GM12878 (cell line): ENCODE results near the gene ST3GAL5. TPM values are rescaled to one million over a fixed set of nuclear protein-coding genes. Genes with fewer than 3 reads are reported as not detected.

ENCODE experiments used
- ATAC-seq: fragments of 200-7000 bp; cut with Tn5 transposase; 3 replicates; pipeline ENCODE4 v1.9.1; 2020; ENCODE audit warnings: mild to moderate bottlenecking, moderate library complexity
- BruUV-seq: library from RNA; stranded (reverse); fragments of 400-500 nt; replicated peaks from 2 replicates; lab custom pipeline; 2021; lab: Mats Ljungman, UMichigan
- CTCF ChIA-PET: fragments of 300-600 bp; sonication (Branson Sonifier 250); formaldehyde crosslinking; extraction: SDS; loops from one replicate; lab custom pipeline; 2021; ENCODE audit warnings: inconsistent platforms; lab: Yijun Ruan, JAX
- POLR2A ChIA-PET: fragments of 350-600 bp; formaldehyde crosslinking; extraction: SDS; loops from one replicate; lab custom pipeline; 2021; ENCODE audit warnings: inconsistent platforms; lab: Charles Lee
- RAD21 ChIA-PET: fragments of 300-600 bp; sonication (Branson Sonifier 250); formaldehyde crosslinking; loops from one replicate; lab custom pipeline; 2023; ENCODE audit warnings: antibody characterized with exemption; ENCODE audit not compliant: unreplicated experiment; lab: Charles Lee
- SMC1A ChIA-PET: fragments of 300-600 bp; sonication (Branson Sonifier 250); formaldehyde crosslinking; loops from one replicate; lab custom pipeline; 2023; ENCODE audit not compliant: unreplicated experiment, uncharacterized antibody; lab: Charles Lee
- DNase-seq: peaks from one replicate; pipeline ENCODE4 v3.0.0-alpha.2; 2011; ENCODE audit warnings: low read depth, low spot score
- FAIRE-seq: peaks from 3 replicates; lab custom pipeline; 2011; peaks lifted over from hg19 to GRCh38; lab: Jason Lieb, UNC
- H2AFZ ChIP-seq: 2 replicates; pipeline ENCODE4 v1.6.0; 2011; ENCODE audit warnings: low read depth, low read length, control low read depth; ENCODE audit not compliant: control insufficient read depth
- H3K27ac ChIP-seq: 2 replicates; pipeline ENCODE4 v1.5.1; 2011; ENCODE audit warnings: control low read depth; ENCODE audit not compliant: control insufficient read depth, insufficient read depth
- H3K27me3 ChIP-seq, 2 experiments: replicated peaks in 1 of 2; 2 replicates each; pipeline versions ENCODE4 v1.6.0 to v1.6.1; 2011; ENCODE audit warnings: low read length in 1 of 2; ENCODE audit not compliant: control insufficient read depth in 2 of 2, insufficient read depth in 2 of 2
- H3K36me3 ChIP-seq, 2 experiments: 2 replicates each; pipeline ENCODE4 v1.5.1; 2011; ENCODE audit warnings: low read length in 1 of 2; ENCODE audit not compliant: control insufficient read depth in 2 of 2, insufficient read depth in 2 of 2
- H3K4me1 ChIP-seq: 2 replicates; pipeline ENCODE4 v1.6.1; 2011; ENCODE audit warnings: mild to moderate bottlenecking, low read length, moderate library complexity, mixed read lengths; ENCODE audit not compliant: control insufficient read depth, insufficient read depth
- H3K4me2 ChIP-seq: 2 replicates; pipeline ENCODE4 v1.6.0; 2011; ENCODE audit warnings: control low read depth; ENCODE audit not compliant: control insufficient read depth, insufficient read depth
- H3K4me3 ChIP-seq: fragments of 200-600 bp; sonication (generic); 2 replicates; pipeline ENCODE4 v1.5.1; 2016
- H3K79me2 ChIP-seq: 2 replicates; pipeline ENCODE4 v1.6.0; 2011; ENCODE audit warnings: low read length; ENCODE audit not compliant: control insufficient read depth, insufficient read depth
- H3K9ac ChIP-seq: 2 replicates; pipeline ENCODE4 v1.8.0; 2011; ENCODE audit warnings: low read length, control low read depth, mixed read lengths; ENCODE audit not compliant: control insufficient read depth, insufficient read depth
- H3K9me3 ChIP-seq: replicated peaks from 3 replicates; pipeline ENCODE4 v1.5.1; 2011; ENCODE audit warnings: mild to moderate bottlenecking, low read length; ENCODE audit not compliant: control insufficient read depth, insufficient read depth
- H4K20me1 ChIP-seq: 2 replicates; pipeline ENCODE4 v1.6.0; 2011; ENCODE audit not compliant: control insufficient read depth, insufficient read depth
- CBX3 ChIP-seq: fragments of 200-600 bp; sonication (generic); IDR thresholded peaks from 2 replicates; pipeline ENCODE4 v1.6.1; 2016; ENCODE audit warnings: low read depth, borderline replicate concordance
- DPF2 ChIP-seq: fragments of 450-650 bp; IDR thresholded peaks from 2 replicates; pipeline ENCODE4 v1.6.1; 2017; ENCODE audit warnings: mild to moderate bottlenecking
- EP300 ChIP-seq, 2 experiments: fragments of 150-350 bp in 1 of 2; IDR thresholded peaks; 2 replicates each; pipeline ENCODE4 v1.6.1; 2011 to 2012; ENCODE audit warnings: low read depth in 2 of 2, low read length in 2 of 2, borderline replicate concordance in 1 of 2, improper control_type of control experiment in 1 of 2, inconsistent platforms in 1 of 2; ENCODE audit not compliant: control insufficient read depth in 1 of 2
- FOXM1 ChIP-seq: IDR thresholded peaks from 2 replicates; pipeline ENCODE4 v1.6.1; 2012; ENCODE audit warnings: low read depth, mild to moderate bottlenecking, inconsistent platforms, low read length, moderate library complexity
- SIX5 ChIP-seq: IDR thresholded peaks from 2 replicates; pipeline ENCODE4 v1.6.1; 2011; ENCODE audit warnings: mild to moderate bottlenecking, low read depth, low read length, moderate library complexity; ENCODE audit not compliant: severe bottlenecking
- SMARCA5 ChIP-seq: fragments of 450-650 bp; IDR thresholded peaks from 2 replicates; pipeline ENCODE4 v1.6.1; 2017; ENCODE audit warnings: mild to moderate bottlenecking
- SP1 ChIP-seq: IDR thresholded peaks from one replicate; pipeline ENCODE4 v1.6.1; 2011; ENCODE audit warnings: low read depth, low read length
- ZBTB33 ChIP-seq: fragments of 450-650 bp; IDR thresholded peaks from 2 replicates; pipeline ENCODE4 v1.6.1; 2017; ENCODE audit warnings: mild to moderate bottlenecking
- ZZZ3 ChIP-seq: IDR thresholded peaks from 2 replicates; pipeline ENCODE4 v1.6.1; 2011; ENCODE audit warnings: low read depth; ENCODE audit not compliant: control insufficient read depth, insufficient read length
- WGBS: methylation state at CpG from one replicate; pipeline ENCODE4 v1.1.6; 2016; ENCODE audit warnings: low lambda C conversion rate; ENCODE audit not compliant: insufficient replicate concordance, insufficient coverage; ENCODE audit errors: missing lambda C conversion rate; 5-methylcytosine and 5-hydroxymethylcytosine counted together
- in situ Hi-C: fragments of 300-500 bp; cut with MboI; formaldehyde crosslinking; loops from 9 replicates; pipeline ENCODE4 v1.14.3; 2018; ENCODE audit warnings: mixed read lengths
- intact Hi-C: fragments of 100-400 bp; cut with micrococcal nuclease; formaldehyde crosslinking; loops from one replicate; pipeline ENCODE4 v1.14.2; 2022; ENCODE audit not compliant: unreplicated experiment
- polyA plus RNA-seq, 11 experiments: library from polyadenylated mRNA; depleted of rRNA in 4 of 11; unstranded in 6 of 11; stranded (reverse) in 5 of 11; fragments of >200 nt; fragmentation: Nextera tagmentation in 4 of 11; fragmentation: Illumina TruSeq in 1 of 11; extraction: Ambion mirVana in 4 of 11; extraction: Trizol in 1 of 11; gene quantifications; 1 replicate in 1 of 11; 2 replicates in 10 of 11; pipeline versions ENCODE4 v1.2.1 to v1.2.3, GENCODE V29; 2011 to 2016; ENCODE audit warnings: inconsistent platforms in 2 of 11, missing spikeins in 2 of 11, low read depth in 1 of 11
- total RNA-seq, 4 experiments: library from RNA; depleted of rRNA in 3 of 4; stranded (reverse); fragments of >200 nt in 3 of 4; fragmentation: Illumina TruSeq in 1 of 4; extraction: Trizol in 1 of 4; gene quantifications; 2 replicates each; pipeline versions ENCODE4 v1.2.1 to v1.2.3, GENCODE V29; 2013 to 2021
- TF ChIP-seq, protein P1 (sequence below): fragments of 450-650 bp; IDR thresholded peaks from 2 replicates; pipeline ENCODE4 v1.6.1; 2017; ENCODE audit warnings: mild to moderate bottlenecking, moderate library complexity

Gene ST3GAL5
- total and polyA plus RNA-seq, 10 of the 15 experiments (the other 5 are each of a cell fraction or from before 2014, with no cell fraction given): 5.2 to 60.9 (median 10.2) TPM

DNA sequence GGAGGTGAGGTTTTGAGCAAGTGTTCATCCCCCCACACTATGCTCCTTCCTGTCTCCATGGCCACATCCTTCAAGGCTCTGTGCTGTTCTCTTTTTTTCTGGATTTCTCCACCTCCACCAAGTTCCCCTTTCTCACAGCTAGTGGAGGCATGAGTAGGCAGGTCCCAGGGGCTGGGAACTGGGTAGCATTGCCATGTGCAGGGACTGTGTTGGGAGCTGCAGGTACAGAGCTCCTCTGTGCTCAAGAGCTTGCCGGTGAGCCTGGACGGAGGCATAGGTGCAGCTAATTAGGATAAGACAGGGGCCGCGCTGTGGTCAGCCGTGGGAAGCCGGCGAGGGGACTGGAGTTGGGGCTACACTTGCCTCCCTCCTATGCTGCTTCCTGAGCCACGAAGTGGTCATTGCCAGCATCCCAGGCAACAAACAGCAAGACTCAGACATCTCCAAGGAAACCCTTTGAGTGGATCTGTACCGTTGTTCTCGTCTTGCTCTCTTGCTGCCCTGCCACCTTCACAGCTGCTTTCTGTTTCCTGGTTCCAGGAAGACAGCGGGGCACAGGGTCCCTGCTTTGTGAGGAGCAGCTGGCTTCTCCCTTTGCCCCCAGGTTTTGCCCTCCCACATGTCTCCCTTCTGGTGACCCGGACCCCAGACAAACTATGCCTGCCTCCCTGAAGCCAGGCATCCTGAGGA, 98.1 kb downstream of the ST3GAL5 start:
- BruUV-seq: no TSS peak
- ChIA-PET POLR2A (interaction anchor here (0.5 kb wide), 1 partner anchor 452 kb away, joined by 3 read pairs; no protein-coding TSS in a partner anchor), SMC1A (interaction anchor here (1.4 kb wide), 1 partner anchor 28 kb away, joined by 3 read pairs; no protein-coding TSS in a partner anchor), RAD21 (no interaction called here), CTCF (interaction anchor here (0.6 kb wide), 1 partner anchor 28 kb away, joined by 3 read pairs; no protein-coding TSS in a partner anchor)
- FAIRE-seq: no peak
- Histone ChIP-seq H3K4me2 (no peak overlapping the region), H3K79me2 (no peaks in the 10 kb centered on the region), H3K4me3 (no peak overlapping the region), H3K4me1 (no peaks in the 10 kb centered on the region), H3K36me3 (no peaks in the 10 kb centered on the region), H3K9ac (no peak overlapping the region), H2AFZ (no peak overlapping the region), H3K27ac (no peak overlapping the region), H3K27me3 (peaks cover 3 to 8% of the 10 kb centered on the region in 2 experiments; a peak in 3 of 4 replicates), H3K9me3 (no peaks in the 10 kb centered on the region), H4K20me1 (no peaks in the 10 kb centered on the region)
- no peak for ATAC-seq
- TF ChIP-seq ZZZ3 (no peak), SP1 (no peak)
- intact Hi-C loops (no loop called here), in situ Hi-C loops (no loop called here)
- no peak for DNase-seq
- WGBS: 47% methylated on average over 12 of the region's 12 CpGs

DNA sequence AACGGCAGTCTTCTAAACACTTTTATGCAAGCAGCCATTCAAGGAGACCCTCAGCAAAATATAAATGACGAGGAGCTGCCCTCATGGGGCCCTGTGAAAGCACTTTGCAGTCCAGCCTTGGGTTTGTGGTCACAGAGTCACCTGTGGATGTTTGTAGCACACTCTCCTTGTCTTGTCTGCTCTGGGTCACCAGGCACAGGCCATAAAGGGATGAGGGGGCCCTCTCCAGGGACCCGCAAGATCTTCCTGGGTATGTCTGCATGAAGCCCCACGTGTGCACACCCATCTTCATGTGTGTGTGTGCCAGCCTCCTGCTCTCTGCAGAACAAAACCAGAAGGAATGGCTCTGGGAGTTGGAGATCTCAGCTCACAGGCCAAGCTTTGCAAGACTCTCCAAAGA, 98.8 kb downstream of the ST3GAL5 start:
- Histone ChIP-seq H4K20me1 (no peaks in the 10 kb centered on the region), H3K4me3 (no peak overlapping the region), H2AFZ (no peak overlapping the region), H3K27me3 (peaks cover 2 to 13% of the 10 kb centered on the region in 2 experiments; a peak in 3 of 4 replicates), H3K79me2 (no peaks in the 10 kb centered on the region), H3K9me3 (no peaks in the 10 kb centered on the region), H3K4me1 (no peaks in the 10 kb centered on the region), H3K36me3 (no peaks in the 10 kb centered on the region), H3K4me2 (no peak overlapping the region), H3K9ac (no peak overlapping the region), H3K27ac (no peak overlapping the region)
- BruUV-seq: no TSS peak
- CTCF ChIA-PET: interaction anchor here (1.1 kb wide), 1 partner anchor 61 kb away, joined by 3 read pairs; no protein-coding TSS in a partner anchor
- POLR2A ChIA-PET: interaction anchor here (0.5 kb wide), 1 partner anchor 451 kb away, joined by 3 read pairs; no protein-coding TSS in a partner anchor
- RAD21 ChIA-PET: no interaction called here
- ATAC-seq (no peak), FAIRE-seq (no peak), DNase-seq (no peak)
- SMC1A ChIA-PET: no interaction called here
- WGBS: 15% methylated on average over 4 of the region's 4 CpGs
- intact Hi-C loops (no loop called here), in situ Hi-C loops (no loop called here)
- no peak for TF ChIP-seq FOXM1
- TF ChIP-seq ZBTB33: no peak
- TF ChIP-seq DPF2: no peak
- no peak for TF ChIP-seq CBX3
- TF ChIP-seq EP300 (IDR thresholded peaks at IDR 0.05; ENCODE audit: borderline replicate concordance in 1 of 2, control insufficient read depth in 1 of 2, low read depth in 2 of 2, low read length in 2 of 2): no peak
- TF ChIP-seq SMARCA5: no peak
- no peak for TF ChIP-seq SIX5
- TF ChIP-seq, protein P1, sequence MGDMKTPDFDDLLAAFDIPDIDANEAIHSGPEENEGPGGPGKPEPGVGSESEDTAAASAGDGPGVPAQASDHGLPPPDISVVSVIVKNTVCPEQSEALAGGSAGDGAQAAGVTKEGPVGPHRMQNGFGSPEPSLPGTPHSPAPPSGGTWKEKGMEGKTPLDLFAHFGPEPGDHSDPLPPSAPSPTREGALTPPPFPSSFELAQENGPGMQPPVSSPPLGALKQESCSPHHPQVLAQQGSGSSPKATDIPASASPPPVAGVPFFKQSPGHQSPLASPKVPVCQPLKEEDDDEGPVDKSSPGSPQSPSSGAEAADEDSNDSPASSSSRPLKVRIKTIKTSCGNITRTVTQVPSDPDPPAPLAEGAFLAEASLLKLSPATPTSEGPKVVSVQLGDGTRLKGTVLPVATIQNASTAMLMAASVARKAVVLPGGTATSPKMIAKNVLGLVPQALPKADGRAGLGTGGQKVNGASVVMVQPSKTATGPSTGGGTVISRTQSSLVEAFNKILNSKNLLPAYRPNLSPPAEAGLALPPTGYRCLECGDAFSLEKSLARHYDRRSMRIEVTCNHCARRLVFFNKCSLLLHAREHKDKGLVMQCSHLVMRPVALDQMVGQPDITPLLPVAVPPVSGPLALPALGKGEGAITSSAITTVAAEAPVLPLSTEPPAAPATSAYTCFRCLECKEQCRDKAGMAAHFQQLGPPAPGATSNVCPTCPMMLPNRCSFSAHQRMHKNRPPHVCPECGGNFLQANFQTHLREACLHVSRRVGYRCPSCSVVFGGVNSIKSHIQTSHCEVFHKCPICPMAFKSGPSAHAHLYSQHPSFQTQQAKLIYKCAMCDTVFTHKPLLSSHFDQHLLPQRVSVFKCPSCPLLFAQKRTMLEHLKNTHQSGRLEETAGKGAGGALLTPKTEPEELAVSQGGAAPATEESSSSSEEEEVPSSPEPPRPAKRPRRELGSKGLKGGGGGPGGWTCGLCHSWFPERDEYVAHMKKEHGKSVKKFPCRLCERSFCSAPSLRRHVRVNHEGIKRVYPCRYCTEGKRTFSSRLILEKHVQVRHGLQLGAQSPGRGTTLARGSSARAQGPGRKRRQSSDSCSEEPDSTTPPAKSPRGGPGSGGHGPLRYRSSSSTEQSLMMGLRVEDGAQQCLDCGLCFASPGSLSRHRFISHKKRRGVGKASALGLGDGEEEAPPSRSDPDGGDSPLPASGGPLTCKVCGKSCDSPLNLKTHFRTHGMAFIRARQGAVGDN: no peak
